Pancreas (tissue), 10 donors: Measurements from ENCODE around the gene PISD. TPM values are rescaled to one million over a fixed set of nuclear protein-coding genes. Genes with fewer than 3 reads are reported as not detected.
"Not testable (repeated sequence)": the region's sequence is repeated elsewhere in the genome, so short reads cannot be mapped to it uniquely, and the experiment has no call there.

Source experiments
- ATAC-seq, 4 donors: fragments of 200-7000 bp; cut with Tn5 transposase; one replicate each; pipeline versions ENCODE4 v1.8.0 to v1.9.1; 2020; ENCODE audit warnings: mild to moderate bottlenecking in 4 of 4, moderate library complexity in 4 of 4
- DNase-seq, 6 donors: peaks; one replicate each; pipeline ENCODE4 v3.0.0-alpha.2; 2020
- FAIRE-seq: peaks from 2 replicates; lab custom pipeline; 2012; peaks lifted over from hg19 to GRCh38; lab: Jason Lieb, UNC
- H3K27ac ChIP-seq, 4 donors: fragments of 200-600 bp; sonication (generic); 1 replicate in 3 of 4; 2 replicates in 1 of 4; pipeline versions ENCODE4 v1.5.0 to v1.8.0; 2020
- H3K27me3 ChIP-seq, 4 donors: fragments of 200-600 bp; one replicate each; pipeline ENCODE4 v1.8.0; 2021
- H3K36me3 ChIP-seq, 3 donors: fragments of 200-600 bp; sonication (generic) in 1 of 3; one replicate each; pipeline versions ENCODE4 v1.5.0 to v1.8.0; 2020 to 2021
- H3K4me1 ChIP-seq, 3 donors: fragments of 200-600 bp; one replicate each; pipeline ENCODE4 v1.8.0; 2021
- H3K4me3 ChIP-seq, 4 donors: fragments of 200-600 bp; sonication (generic) in 2 of 4; one replicate each; pipeline versions ENCODE4 v1.5.0 to v1.8.0; 2020 to 2021
- H3K9me3 ChIP-seq, 4 donors: fragments of 200-600 bp; one replicate each; pipeline ENCODE4 v1.8.0; 2021
- WGBS, 2 donors: extraction: QIAGEN DNeasy Blood & Tissue Kit; methylation state at CpG; one replicate each; pipeline ENCODE4 v1.1.7; 2013; 5-methylcytosine and 5-hydroxymethylcytosine counted together
- intact Hi-C, 3 donors: fragments of 100-400 bp; cut with DNase I; formaldehyde crosslinking; loops; one replicate each; pipeline versions ENCODE4 v1.11.1 to v1.14.2; 2022
- polyA plus RNA-seq, 2 donors: library from polyadenylated mRNA; stranded (reverse); fragments of 200-250 nt; gene quantifications; one replicate each; pipeline ENCODE4 v1.2.3, GENCODE V29; 2013
- total RNA-seq, 6 donors: library from RNA; stranded (reverse); fragmentation: NEBNext Ultra II Directional in 4 of 6; extraction: Animal tissue kit (Norgen Biotek cat#: 25700) in 4 of 6; gene quantifications; one replicate each; pipeline versions ENCODE4 v1.2.1 to v1.2.4, GENCODE V29; 2021 to 2023
- TF ChIP-seq, protein P1 (sequence below), 4 donors: fragments of 200-600 bp; sonication (generic) in 3 of 4; IDR thresholded peaks; one replicate each; pipeline versions ENCODE4 v1.5.0 to v1.8.0; 2021; ENCODE audit warnings: antibody characterized with exemption in 4 of 4
- donor health status: healthy with polysubstance abuse.
- donor health status: DM: no; HTN: no; CAD: no; lungs with moderate emphysema.
- donor health status: DM: no; HTN: no; CAD: no.
- donor health status: control.
- donor health status: control.
- donor health status: Bipolar disorder and iron deficiency.
- donor health status: DM: yes; HTN: yes; CAD: no.
- donor health status: DM: no; HTN: no; CAD: no.
- donor health status: DM: no; HTN: no; CAD: no.
- donor health status: DM: yes; HTN: yes; CAD: no.

Gene PISD
- total and polyA plus RNA-seq, 8 donors, result 11.6 to 48.3 (median 19.2) TPM

DNA sequence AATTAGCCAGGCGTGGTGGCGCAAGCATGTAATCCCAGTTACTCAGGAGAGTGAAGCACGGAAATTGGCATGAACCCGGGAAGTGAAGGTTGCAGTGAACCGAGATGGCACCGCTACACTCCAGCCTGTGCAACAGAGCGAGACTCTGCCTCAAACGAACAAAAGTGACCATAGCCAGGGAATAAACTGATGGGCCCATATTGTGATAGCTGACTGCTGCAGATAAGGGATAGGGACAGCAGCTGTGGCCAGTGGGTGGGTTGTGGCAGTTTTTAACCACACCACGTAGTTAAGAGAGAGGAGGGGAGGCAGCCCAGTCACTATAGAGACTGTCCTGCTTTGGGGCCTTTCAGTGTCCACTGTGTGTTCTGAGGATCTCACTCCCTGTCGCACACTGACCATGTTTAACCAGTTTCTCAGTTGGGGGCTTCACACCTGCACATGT, 58.9 kb downstream of the PISD start:
- DNase-seq, result no peak
- Histone ChIP-seq H3K4me3 (no peak overlapping the region), H3K4me1 (no peaks in the 10 kb centered on the region), H3K9me3 (no peaks in the 10 kb centered on the region), H3K27me3 (no peaks in the 10 kb centered on the region), H3K27ac (no peak overlapping the region), H3K36me3 (no peaks in the 10 kb centered on the region)
- WGBS, 2 donors, result 85 to 88% methylated on average over 10 of the region's 10 CpGs
- intact Hi-C loops, result no loop called here
- no peak for ATAC-seq
- FAIRE-seq, result no peak
- TF ChIP-seq, protein P1, sequence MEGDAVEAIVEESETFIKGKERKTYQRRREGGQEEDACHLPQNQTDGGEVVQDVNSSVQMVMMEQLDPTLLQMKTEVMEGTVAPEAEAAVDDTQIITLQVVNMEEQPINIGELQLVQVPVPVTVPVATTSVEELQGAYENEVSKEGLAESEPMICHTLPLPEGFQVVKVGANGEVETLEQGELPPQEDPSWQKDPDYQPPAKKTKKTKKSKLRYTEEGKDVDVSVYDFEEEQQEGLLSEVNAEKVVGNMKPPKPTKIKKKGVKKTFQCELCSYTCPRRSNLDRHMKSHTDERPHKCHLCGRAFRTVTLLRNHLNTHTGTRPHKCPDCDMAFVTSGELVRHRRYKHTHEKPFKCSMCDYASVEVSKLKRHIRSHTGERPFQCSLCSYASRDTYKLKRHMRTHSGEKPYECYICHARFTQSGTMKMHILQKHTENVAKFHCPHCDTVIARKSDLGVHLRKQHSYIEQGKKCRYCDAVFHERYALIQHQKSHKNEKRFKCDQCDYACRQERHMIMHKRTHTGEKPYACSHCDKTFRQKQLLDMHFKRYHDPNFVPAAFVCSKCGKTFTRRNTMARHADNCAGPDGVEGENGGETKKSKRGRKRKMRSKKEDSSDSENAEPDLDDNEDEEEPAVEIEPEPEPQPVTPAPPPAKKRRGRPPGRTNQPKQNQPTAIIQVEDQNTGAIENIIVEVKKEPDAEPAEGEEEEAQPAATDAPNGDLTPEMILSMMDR (IDR thresholded peaks at IDR 0.05), result no peak

DNA sequence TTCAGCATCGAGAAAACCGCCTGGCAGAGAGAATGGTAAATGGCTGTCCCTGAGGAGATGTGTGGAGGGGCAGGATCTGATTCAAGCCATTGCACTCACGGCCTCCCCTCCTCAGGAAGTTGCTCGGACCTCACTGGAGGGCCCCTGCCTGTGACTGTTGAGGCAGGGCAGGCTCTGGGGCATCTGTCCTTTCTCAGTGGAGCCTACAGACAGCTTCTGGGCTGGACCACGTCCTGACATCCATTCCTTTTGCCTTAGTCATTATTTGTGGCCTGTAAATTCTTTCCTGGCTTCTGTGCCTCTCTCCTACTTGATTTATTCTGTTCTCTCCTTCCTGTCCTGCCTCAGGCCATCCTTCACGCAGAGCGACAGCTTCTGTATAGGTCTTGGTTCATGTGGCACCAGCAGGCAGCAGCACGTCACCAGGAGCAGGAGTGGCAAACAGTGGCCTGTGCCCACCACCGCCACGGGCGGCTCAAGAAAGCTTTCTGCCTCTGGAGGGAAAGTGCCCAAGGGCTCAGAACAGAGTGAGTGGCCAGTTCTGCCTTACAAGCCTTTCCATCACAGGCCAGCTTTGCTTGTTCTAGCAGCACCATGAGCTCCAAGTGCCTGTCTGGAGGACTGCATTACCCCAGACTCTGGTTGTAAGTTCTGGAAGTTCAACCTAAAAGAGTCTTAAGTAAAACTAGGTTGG, 59.6 kb downstream of the PISD start:
- intact Hi-C loops, result no loop called here
- TF ChIP-seq, protein P1 (IDR thresholded peaks at IDR 0.05), result no peak
- Histone ChIP-seq H3K27ac (no peak overlapping the region), H3K27me3 (no peaks in the 10 kb centered on the region), H3K36me3 (no peaks in the 10 kb centered on the region), H3K9me3 (no peaks in the 10 kb centered on the region), H3K4me3 (no peak overlapping the region), H3K4me1 (no peaks in the 10 kb centered on the region)
- WGBS, 2 donors, result 82 to 85% methylated on average over 11 of the region's 11 CpGs
- ATAC-seq, result peak in 3 of 4 donors; percentile 41 to 72 (median 54)
- no peak for DNase-seq
- no peak for FAIRE-seq

DNA sequence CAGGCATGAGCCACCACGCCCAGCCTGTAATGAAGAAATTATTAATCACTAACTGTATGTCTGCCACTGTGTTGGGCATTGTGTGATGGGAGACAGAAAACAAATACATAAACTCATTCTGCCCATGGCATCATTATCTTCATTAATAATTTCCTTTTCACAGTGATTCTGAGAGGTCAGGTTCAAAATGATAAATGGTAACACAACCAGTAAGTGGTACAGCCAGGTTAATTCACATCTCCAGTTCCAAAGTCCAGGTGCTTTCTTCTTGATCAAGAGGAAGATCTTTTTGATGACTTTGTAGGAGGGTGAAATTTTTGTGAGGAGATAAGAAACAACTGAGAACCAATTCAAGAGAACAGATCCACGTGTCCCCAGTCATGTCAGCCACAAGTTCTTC, 66.7 kb downstream of the PISD start:
- ATAC-seq, result no peak
- no peak for FAIRE-seq
- intact Hi-C loops, result no loop called here

DNA sequence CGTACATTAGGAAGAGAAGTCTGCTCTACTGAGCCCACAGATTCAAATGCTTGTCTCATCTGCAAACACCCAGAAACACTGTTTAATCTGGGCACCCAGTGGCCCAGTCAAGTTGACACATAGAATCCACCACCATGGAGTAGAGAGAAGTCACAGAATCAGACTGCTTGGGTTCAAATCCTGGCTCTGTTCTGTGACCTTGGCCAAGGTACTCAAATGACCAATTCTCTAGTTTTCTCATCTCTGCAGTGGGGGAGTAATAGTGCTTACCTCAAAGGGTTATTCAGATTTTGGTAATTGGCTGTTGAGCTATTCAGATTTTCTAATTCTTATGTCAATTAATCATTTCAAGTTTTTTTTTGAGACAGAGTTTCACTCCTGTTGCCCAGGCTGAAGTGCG, 71.9 kb downstream of the PISD start:
- H3K27me3 ChIP-seq, FAIRE-seq, H3K9me3 ChIP-seq, ATAC-seq, H3K4me3 ChIP-seq, H3K27ac ChIP-seq, H3K4me1 ChIP-seq, H3K36me3 ChIP-seq, intact Hi-C loops, DNase-seq: not testable (repeated sequence)
- WGBS, 2 donors, result 100% methylated on average over 1 of the region's 2 CpGs; no CpG with 5 or more reads in 1 of the 2 donors

More for the DNA sequence above, 66.7 kb downstream of the PISD start:
- Histone ChIP-seq H3K4me3 (no peak overlapping the region), H3K4me1 (no peaks in the 10 kb centered on the region), H3K9me3 (no peaks in the 10 kb centered on the region), H3K27ac (no peak overlapping the region), H3K36me3 (no peaks in the 10 kb centered on the region), H3K27me3 (no peaks in the 10 kb centered on the region)
- 78 to 81% methylated on average over 2 of the region's 2 CpGs for WGBS, 2 donors
- TF ChIP-seq, protein P1 (IDR thresholded peaks at IDR 0.05), result no peak
- no peak for DNase-seq

DNA sequence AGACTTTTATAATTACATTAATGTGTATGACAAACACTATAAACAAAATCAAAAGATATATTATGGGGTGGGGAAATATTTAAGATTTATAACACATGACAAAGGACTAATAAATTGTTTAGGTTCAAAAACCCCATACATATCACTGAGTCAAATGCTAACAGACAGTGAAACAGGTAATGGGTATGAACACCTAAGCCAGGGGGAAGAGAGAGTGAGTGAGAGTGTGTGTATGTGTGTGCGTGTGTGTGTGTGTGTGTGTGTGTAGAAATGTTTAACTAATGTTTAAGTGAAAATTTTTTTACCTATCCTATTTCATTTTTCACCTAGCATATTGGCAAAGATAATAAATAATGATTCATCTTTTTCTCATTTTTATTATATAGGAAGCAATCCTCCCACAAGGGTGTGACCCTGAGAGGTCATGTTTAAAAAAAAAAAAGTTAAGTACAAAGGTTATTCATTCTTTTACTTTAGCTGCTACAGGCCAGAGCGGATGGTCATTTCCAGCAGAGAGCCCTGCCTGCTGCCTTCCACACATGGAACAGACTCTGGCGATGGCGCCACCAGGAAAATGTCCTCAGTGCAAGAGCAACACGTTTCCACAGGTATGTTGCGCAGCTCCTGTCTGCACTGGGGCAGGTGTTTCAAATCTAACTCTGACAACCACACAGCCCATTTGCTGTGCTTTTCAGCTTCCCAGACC, 72.9 kb downstream of the PISD start:
- no peaks in the 10 kb centered on the region for H3K9me3 ChIP-seq
- no peak overlapping the region for H3K4me3 ChIP-seq
- TF ChIP-seq, protein P1 (IDR thresholded peaks at IDR 0.05), result no peak
- no peak for ATAC-seq
- FAIRE-seq, result no peak
- no peak overlapping the region for H3K27ac ChIP-seq
- intact Hi-C loops, result no loop called here
- no peaks in the 10 kb centered on the region for H3K36me3 ChIP-seq
- H3K4me1 ChIP-seq, result peaks cover 0 to 4% (median 0%) of the 10 kb centered on the region in 3 donors
- DNase-seq, result no peak
- WGBS, 2 donors, result 82 to 86% methylated on average over 6 of the region's 6 CpGs
- H3K27me3 ChIP-seq, result no peaks in the 10 kb centered on the region
